ENCODE measurements around the gene RERE.

DNA sequence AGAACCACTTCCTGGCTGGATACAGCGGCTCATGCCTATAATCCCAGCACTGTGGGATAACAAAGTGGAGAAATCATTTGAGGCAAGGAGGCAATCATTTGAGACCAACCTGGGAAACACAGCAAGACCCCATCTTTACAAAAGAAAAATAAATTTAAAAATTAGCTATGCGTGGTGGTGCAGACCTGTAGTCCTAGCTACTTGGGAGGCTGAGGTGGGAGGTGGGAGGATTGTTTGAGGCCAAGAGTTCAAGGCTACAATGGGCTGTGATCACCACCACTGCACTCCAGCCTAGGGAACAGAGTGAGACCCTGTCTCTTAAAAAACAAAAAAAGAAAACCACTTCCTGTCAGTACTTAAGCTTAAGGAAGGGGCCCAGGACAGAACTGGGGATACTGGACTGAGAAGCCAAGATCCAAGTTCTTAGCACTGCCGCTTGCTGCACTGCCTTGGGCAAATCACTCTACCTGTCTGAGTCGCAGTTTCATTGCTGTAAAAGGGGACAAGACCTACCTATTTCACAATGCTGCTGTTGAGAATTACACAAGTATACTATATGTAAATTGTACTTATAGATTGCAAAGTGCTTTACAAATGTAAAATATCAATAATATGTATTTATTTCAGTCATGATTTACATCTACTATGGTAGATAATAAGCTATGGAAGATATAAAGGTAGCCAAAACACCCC lies 154.9 kb downstream of the RERE start:
- TF ChIP-seq BHLHE40 (IDR thresholded peaks at IDR 0.05; ENCODE audit: borderline replicate concordance) (no peak), SUZ12 (IDR thresholded peaks at IDR 0.05) (no peak), HDGF (IDR thresholded peaks at IDR 0.05; ENCODE audit: borderline replicate concordance) (no peak), CTBP1 (IDR thresholded peaks at IDR 0.05; ENCODE audit: borderline replicate concordance) (no peak), SP1 (IDR thresholded peaks at IDR 0.05) (no peak), FOXK2 (IDR thresholded peaks at IDR 0.05) (no peak), ELF4 (IDR thresholded peaks at IDR 0.05) (no peak), FOXM1 (IDR thresholded peaks at IDR 0.05; ENCODE audit: borderline replicate concordance) (no peak), ZNF384 (IDR thresholded peaks at IDR 0.05) (no peak), LEF1 (IDR thresholded peaks at IDR 0.05; ENCODE audit: borderline replicate concordance) (no peak)
